CMK (cell line): ENCODE data around the gene RNASE9.
"Not testable (repeated sequence)": the region's sequence is repeated elsewhere in the genome, so short reads cannot be mapped to it uniquely, and the experiment has no call there.

ENCODE experiments used
- DNase-seq: peaks from one replicate; pipeline ENCODE4 v3.0.0-alpha.2; 2010; ENCODE audit warnings: low read depth

The RNASE9 gene

GRCh38 chr14:20560961-20561360, at the start of gene RNASE9:
Gene RNASE9, minus strand, starts transcription at chr14:20561047.
- no peak for DNase-seq

DNA sequence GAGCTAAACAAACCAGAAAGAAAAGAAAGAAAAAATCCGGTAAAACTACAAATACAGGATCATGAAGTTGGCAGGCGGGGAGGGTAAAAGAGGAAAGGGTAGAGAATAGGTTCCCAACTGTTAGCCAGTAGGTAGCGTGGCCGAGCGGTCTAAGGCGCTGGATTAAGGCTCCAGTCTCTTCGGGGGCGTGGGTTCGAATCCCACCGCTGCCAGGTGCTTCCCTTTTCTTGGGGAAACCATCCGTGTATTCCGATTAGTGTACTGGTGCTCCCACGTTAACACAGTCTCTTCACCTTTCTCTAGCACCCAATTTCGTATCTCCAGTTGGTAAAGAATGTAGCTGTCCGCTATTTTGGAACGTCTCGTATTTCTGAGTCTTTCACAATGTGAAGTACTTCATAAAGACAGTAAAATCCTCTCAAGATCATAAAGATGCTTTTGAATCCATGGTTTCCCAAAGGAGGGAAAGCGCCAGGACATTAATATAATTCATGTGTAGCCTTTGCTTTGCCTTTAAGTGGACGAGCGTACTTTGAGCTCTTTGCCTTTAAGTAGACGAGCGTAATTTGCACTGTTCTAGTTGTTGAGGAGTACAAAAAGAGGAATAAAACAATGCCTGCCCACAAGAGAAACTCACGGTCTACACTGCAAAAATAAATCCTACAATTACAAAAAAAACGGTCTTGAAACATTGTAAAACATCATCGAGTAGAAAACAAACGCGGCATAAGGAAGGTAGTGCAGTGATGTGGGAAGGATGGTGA, 49.3 kb upstream of the RNASE9 start:
- DNase-seq: no peak

DNA sequence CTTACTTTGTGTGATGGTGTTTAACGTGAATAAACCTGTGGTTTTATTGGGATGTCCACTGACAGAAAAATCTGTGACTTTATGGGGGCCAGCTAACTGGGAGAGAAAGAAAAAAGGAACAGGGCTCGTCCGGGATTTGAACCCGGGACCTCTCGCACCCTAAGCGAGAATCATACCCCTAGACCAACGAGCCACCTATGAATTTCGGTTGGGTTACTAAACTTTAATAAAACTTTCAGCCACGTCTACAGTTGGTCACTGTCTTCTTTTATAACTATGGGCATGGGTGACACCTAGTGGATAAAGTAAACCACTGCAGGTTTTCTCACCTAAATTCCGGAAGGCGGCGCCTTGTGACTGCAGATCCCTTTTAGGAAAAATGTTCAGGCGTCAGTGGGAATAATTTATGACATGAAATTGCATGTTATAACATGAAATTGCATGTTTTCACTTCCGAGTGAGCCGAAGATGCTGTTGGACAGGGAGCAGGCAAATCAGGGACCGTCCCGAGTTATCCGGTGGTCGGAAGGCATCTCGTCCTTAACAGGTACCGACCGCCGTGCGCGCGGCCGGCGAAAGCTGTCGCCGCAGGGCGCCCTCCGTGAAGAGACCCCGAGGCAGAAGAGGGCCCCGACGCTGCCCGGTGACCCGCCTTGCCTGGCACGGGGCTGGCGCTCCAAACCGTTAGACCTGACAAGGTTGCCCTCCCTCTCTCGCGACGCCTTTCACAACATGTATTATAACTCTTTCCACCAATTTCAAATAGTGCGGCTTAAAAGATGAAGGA, 48.6 kb upstream of the RNASE9 start:
- DNase-seq: no peak

GRCh38 chr14:20608383-20609110, 47.7 kb upstream of the RNASE9 start:
- no peak for DNase-seq

DNA sequence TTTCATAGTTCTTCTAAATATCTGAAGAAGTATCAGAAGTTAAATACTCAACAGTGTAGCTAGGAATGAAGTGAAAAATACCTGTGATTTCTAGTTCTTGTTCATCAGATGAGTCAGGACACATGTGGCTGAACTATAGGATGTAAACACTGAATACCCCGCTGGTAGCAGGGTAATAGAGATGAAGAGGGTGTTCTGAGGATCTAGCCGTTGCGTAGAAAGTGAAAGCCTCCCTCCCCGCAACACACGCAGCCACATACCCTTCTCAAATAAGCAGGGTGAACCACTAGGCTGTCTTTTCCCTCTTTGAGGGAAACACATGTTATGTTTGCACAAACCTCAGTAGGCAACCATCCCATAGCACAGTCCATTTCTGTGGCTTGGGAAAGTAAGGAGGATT, 46.8 kb upstream of the RNASE9 start:
- no peak for DNase-seq

GRCh38 chr14:20606902-20607242, 46.0 kb upstream of the RNASE9 start:
- DNase-seq: no peak

DNA sequence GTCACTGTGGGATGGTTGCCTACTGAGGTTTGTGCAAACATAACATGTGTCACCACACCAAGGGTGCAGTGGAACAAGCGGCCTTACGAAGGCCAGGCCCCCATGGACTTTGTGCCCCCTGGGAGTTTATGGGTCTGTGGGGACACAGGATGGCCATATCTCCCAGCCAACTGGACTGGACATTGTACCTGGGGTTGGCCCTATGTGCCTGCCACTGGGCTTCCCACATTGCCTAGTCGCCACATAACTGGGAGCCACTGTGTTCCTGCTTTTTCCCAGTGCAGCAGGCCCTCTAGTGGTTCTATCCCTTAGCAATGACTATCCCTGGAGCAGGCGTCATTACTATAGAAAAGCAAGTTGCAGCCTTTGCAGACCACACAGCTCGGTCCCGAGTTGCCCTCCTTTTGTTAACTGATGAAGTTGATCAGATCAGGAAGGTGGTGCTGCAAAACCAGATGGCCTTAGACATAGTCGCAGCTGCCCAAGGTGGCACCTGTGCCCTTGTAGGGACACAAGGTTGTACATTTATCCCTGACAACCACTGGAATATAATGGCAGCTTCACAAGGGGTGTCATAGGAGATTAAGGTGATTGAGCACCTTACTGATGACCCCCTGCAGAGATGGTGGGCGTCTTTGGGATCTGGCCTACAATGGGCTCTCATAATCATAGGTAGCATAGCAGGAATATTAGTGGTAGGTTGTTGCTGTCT, 45.5 kb upstream of the RNASE9 start:
- DNase-seq: no peak

DNA sequence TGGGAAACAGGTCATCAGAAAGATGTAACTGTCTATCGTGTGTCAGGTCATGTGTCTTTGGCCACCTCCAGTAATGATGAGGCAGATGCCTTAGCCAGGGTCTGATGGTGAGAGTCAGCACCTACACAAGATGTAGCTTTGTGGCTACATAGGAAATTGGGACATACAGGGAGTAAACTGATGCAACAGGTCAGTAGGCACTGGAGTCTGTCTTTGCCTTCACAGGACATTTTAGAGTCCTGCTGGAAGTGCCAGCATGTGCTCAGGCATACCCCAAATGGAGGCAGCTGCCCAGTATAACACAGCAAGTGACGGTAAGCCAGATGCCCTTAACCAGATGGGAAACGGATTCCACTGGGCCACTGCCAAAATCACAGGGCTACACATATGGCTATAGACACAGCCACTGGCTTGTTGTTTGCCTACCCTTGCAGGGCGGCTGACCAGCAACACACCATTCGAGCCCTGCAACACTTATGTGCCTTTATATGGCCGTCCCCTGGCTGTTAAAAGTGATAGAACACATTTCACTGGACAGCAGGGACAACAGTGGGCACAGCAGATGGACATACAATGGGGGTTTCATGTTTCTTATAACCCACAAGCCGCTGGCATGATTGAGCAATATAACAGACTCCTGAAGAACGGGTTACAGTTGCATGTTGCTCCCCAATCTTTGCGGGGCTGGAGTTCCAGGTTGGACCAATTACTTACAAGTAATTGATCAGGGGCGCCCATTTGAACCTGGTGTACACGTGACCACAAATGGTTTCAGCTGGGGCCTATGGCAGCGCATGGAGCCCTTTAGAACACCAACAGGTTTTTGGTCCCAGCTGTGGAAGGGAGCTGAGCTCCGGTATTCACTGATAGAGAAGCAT, 43.2 kb upstream of the RNASE9 start:
- DNase-seq: no peak

- no peak for DNase-seq
Measured at GRCh38 chr14:20602583-20602982, 41.7 kb upstream of the RNASE9 start.

- DNase-seq: no peak
Measured at GRCh38 chr14:20601522-20601921, 40.7 kb upstream of the RNASE9 start.

DNA sequence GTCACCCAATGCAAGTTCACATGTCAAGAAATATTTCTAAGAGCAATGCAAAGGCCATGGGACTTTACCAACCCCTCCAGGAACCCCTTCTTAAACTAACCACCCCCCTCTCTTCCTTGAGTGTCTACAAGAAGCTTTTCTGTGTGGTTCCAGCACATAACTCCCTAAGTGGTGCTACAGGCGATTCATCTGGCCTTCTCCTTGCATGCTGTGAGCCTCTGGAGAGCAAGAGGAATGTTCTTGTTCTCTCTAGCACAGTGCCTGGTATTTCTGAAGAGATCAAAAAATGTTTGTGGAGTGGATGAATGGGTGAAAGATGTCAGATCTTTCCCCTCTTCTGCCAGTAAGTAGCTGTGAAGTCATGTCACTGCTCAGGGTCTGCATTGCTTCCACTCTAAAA, 36.3 kb upstream of the RNASE9 start:
- DNase-seq: no peak

DNA sequence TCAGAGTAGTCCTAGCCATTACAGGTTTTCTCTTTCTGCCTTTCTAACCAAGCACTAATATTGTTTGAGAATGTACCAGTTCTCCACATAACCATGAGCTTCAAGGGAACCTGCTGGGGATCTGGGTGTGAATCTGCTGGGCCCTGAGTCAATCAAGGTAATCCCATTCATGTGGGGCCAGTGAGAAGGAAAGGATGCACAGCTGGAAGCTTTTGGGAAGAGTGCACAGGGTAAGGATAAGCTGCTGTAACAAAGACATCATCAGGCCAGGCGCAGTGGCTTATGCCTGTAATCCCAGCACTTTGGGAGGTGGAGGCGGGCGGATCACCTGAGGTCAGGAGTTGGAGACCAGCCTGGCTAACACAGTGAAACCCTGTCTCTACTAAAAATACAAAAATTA, 34.9 kb upstream of the RNASE9 start:
- not testable (repeated sequence) for DNase-seq

DNA sequence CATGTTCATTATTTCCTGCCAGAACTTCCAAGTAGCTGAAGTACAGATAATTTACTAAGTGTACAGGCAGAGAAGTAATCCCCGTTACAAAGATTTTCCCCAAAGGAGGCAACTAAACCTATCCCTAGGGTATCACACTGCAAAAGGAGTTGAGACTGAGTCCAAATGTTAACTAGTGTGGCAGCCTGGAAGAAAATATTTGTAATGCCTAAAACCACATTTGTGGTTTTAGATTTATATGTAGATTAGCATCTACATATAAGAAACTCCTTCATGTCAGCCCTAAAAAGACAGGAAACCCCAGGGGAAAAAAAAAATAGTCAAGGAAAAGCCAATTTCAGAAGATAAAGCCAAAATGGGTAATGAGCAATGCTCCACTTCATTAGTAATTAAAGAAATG, 31.7 kb upstream of the RNASE9 start:
- DNase-seq: no peak

DNA sequence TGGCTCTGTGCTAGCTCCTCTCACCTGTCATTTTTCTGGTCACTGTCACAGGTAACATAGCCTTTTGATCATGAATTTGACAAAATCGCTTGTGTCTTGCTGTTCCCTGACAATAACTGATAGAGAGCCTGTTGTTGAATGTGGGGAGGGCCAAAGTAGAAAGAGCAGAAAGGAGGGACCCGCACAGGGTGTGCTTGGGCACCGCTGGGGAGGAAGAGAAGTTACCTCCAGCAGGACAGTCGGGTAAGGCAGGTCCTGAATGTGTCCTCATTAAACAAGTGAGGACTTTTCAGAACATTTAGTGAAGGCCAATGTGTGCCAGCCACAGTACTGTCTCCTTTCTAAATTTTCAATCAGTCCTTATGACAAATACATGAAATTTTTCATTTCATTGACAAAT, 30.4 kb upstream of the RNASE9 start, which contains the start of gene RNASE12:
Gene RNASE12, minus strand, starts transcription at position 142 of the 400 bp plus-strand sequence. CDS start 653 bp downstream, outside the sequence.
- DNase-seq: no peak

GRCh38 chr14:20587489-20588154, 26.8 kb upstream of the RNASE9 start, which contains the start of gene RNASE11:
Gene RNASE11, minus strand, starts transcription at chr14:20588001.
- no peak for DNase-seq

DNA sequence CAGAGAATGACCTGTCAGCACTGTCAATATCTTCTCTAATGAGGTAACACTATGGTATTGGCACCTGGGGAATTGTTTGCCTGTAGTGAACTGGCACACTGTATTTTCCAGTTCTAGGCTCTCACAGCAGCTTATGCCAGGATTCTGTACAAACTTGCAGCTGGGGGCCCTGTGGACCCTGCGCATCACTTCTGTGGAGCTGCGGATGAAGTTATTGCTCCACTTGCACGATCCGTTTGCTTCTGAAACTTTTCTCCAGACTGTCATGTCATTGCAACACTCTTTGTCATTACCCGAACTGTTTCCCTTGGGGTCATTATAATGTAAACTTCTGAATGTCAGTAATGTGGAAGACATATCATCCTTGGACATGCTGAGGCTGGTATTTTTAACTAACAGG, 23.1 kb upstream of the RNASE9 start:
- DNase-seq: no peak

DNA sequence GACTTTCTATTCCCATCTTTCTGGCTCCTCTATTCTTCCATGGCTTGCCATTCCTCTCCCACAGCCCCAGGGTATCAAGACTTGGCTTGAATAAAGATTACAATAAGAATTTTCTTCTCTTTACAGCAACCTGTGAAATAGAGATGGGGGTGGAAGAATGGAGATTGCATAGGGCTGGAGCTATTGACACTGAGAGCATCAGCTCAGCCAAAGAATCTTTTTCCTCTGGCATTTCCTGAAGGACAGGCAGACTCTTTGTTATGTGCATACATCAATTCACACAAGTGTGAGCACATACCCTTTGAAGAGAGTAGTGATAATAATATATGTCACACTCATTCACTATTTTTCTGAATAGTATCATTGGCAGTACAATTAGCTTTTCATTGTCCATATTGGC, 22.3 kb upstream of the RNASE9 start:
- DNase-seq: no peak

DNA sequence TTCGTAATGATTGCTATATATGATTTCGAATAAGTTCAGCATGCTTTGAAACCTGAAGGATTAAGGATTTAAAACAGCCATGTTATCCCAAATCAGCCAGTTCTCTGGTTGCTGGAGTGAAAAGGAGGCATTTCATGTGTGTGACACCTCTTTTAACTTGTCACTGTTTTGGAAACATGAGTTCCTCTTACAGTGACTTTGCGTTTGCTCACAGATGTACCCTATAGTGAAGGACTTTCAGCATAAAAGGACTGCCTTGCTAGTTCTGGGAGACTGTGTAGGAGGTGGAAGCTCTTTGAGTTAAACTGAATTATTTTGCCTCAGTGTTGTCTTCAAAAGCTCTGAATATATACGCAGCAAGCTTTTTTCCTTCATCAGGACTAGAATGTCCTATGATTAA, 19.4 kb upstream of the RNASE9 start:
- no peak for DNase-seq

- DNase-seq: peak; percentile 45
Measured at GRCh38 chr14:20578784-20579502, 18.1 kb upstream of the RNASE9 start.

- DNase-seq: no peak
Measured at GRCh38 chr14:20578325-20578724, 17.5 kb upstream of the RNASE9 start.
